Measurements from ENCODE around the gene PTPN23.
A peak's percentile ranks its signal among the peaks of the same experiment; 100 is the strongest.

The PTPN23 gene

DNA sequence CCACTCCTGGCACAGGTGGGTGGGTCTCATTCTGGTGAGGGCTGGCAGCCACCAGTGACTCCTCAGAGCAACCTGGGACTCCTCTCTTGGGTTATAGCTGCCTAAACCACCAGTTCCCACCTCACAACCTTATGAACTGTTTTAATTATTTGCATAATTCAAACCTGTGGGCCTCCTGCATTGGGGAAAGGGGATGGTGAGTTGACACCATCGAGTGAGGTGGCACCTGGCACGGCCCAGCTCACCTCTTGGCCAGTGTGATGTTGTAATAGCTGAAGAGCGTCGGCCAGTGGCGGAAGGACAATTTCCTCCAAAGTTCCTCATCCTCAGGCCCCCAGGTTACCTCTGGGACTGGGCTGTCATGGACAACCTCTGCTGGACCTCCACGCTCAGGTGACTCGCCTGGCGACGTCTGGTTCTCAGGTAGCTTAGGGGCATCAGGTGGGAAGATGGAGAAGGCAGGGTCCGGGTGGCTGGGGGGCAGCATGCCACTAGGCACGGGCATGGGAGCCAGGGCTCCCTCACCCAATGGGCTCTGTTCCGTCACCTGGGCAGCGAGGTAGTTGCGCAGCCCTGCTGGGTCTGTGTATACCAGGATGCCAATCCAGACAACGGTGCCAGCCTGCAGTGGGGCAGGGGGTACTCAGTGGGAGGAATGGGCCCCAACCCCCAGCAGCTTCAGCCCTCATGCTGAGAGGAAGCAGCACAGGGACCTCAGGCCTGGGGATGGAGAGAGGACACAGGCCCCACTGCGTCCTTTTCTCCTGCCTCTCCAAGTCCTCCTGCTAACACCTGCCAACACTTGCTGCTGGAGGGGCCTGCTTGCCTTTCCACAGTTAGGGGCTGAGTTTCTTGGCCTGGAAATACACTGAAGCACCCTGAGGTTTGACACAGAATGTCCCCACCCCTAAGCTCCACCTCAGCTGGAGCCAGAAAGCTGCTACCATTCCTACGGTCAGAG lies 38.5 kb downstream of the PTPN23 start:
- DNase-seq (ENCODE audit: low spot score), result no peak

- DNase-seq (ENCODE audit: low spot score), result no peak
Observed at GRCh38 chr3:47420044-47420430, 39.2 kb downstream of the PTPN23 start.

- peak; percentile 92 for DNase-seq (ENCODE audit: low spot score)
Observed at GRCh38 chr3:47420511-47421484, 40.0 kb downstream of the PTPN23 start.

DNA sequence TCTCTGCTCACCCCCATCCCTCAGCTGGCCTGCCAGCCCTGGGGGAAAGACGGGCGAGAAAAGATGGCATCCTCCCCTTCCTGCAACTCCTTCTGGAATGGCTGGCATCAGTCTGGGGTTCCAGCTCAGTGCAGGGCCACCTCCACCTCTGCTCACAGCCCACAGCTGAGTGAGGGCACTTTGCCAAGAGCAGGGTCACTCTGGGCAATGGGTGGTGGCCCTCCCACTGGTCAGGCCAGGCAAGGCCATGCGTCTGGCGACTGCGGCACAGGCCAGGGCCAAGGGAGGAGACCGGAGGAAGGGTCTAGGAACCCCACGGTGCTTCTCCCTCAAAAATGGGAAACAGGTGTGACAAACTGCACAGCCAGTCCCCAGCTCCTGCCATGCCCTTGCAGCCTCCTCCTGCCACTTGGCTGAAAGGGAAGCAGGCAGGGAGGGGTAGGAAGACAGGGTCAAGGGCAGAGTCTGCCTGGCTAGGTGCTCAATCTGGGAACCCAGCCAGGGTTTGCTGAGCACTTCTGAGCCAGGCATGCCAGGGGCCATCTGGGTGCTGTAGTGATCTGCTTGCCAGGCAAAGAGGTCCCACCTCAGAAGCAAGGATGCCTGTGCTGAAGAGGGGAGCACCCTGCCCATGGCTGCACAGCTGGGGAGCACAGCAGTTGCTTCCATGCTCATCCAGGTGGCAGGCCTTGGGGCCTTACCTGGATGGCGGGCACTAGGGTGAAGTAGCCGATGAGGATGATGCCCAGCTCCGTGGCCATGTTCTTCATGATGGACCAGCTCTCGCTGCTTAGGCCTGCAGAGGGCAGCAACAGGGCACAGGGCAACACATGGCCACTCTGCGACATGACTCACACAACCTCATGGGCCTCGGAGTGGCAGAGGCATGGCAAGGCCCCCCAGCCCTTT lies 41.2 kb downstream of the PTPN23 start:
- peak; percentile 3 for DNase-seq (ENCODE audit: low spot score)

GRCh38 chr3:47422743-47423142 lies 41.9 kb downstream of the PTPN23 start:
- no peak for DNase-seq (ENCODE audit: low spot score)

DNA sequence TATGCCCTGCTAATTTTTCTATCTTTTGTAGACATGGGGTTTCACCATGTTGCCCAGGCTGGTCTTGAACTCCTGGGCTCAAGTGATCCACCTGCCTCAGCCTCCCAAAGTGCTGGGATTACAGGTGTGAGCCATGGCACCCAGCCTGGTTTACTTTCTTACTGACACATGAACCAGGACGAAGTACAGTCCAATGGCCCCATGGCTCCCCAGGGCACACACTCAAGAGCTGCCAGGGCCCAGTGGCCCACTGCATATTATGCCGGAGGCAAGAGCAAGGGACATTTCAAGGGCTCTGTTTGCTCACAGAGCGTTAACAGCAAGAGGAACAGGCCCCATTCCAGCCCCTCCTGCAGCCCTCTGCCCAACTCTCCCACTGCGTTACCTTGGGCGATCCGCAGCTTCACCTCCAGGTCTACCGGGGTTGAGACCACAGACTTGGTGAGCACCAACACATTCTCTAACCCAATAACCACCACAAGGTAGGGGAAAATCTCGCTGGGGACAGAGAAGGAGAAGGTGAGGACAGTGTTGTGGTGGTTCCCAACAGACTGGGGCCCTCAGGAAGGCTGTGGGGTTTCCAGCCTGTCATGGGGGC lies 42.8 kb downstream of the PTPN23 start:
- no peak for DNase-seq (ENCODE audit: low spot score)

DNA sequence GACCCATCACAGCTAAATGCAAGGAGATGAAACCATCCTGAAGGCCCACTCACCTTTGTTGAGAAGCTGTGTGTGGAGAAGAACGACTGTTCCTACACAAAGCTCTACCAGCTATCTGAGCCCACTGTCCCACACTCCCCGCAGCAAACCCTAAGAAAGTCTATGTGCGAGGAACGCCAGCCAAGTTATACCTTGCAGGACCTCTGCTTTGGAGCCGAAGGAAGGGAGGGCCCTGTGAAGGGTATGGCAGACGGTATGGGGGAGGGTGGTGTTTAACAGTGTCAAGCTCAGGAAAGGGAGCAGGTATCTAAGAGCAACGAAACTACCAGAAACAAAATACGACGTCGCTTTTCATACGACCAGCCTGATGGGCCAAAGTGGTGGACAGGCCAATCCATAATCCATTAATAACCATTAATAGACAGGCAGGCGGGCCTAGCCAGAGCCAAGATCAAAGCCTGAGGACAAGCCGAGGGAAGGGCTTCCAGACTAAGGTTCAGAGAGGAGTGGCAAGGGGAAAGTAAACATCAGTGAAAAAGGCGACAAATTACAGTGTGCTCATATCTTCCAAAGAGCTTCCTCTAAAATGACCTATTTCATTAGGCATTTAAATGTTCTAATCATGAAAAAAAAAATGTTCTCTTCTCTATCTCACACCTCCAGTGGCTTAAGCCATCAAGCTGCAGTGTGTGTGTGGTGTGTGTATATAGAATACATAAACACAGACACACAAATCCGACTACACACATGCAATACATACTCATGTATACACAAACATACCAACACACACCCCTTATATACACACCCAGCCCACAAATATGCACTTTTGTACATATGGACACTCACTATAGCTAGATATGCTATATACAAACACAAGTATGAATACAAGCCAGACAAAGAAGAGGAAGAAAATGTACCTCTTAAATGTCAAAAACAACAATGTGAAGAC lies 43.9 kb downstream of the PTPN23 start:
- DNase-seq (ENCODE audit: low spot score), result no peak

GRCh38 chr3:47425383-47425778 lies 44.6 kb downstream of the PTPN23 start:
- no peak for DNase-seq (ENCODE audit: low spot score)

- no peak for DNase-seq (ENCODE audit: low spot score)
Observed at GRCh38 chr3:47425959-47426358, 45.1 kb downstream of the PTPN23 start.

DNA sequence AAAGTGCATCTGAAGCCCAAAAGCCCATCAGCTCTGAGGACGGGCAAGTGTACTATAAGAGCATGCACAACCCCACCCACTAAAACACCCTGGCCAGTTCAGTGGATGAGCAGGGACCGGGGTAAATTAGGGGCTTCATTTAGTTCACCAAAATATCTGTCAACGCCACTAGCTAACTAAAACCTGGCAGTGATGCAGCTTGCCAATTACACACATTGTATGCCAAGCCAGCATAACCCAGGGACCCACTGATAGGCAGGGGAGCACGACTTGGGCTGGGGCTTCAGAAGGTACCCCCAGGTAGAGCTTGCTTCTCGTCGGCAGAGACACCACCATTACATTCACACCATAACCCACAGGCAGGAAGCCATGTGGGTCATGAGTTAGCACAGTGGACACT lies 47.0 kb downstream of the PTPN23 start:
- no peak for DNase-seq (ENCODE audit: low spot score)

GRCh38 chr3:47428662-47429061 lies 47.8 kb downstream of the PTPN23 start:
- DNase-seq (ENCODE audit: low spot score), result no peak

GRCh38 chr3:47429476-47430270 lies 48.9 kb downstream of the PTPN23 start:
- DNase-seq (ENCODE audit: low spot score), result no peak

GRCh38 chr3:47430606-47431005 lies 49.8 kb downstream of the PTPN23 start:
- DNase-seq (ENCODE audit: low spot score), result no peak

GRCh38 chr3:47431225-47431624 lies 50.4 kb downstream of the PTPN23 start:
- DNase-seq (ENCODE audit: low spot score), result no peak

DNA sequence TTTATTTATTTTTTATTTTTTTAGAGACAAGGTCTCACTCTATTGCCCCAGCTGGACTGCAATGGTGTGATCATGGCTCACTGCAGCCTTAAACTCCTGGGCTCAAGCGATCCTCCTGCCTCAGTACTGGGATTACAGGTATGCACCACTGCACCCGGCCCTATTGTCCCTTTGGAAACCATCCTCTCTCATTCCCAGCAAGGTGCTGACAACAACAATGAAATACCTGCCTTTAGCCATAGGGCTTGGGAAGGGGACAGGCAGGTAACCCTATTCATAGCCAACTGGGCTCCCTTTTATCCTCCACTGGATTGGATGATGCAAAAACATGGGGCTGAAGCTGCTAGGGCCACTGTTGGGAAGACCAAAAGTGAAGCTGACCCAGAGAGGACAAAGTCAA lies 51.9 kb downstream of the PTPN23 start:
- no peak for DNase-seq (ENCODE audit: low spot score)

DNA sequence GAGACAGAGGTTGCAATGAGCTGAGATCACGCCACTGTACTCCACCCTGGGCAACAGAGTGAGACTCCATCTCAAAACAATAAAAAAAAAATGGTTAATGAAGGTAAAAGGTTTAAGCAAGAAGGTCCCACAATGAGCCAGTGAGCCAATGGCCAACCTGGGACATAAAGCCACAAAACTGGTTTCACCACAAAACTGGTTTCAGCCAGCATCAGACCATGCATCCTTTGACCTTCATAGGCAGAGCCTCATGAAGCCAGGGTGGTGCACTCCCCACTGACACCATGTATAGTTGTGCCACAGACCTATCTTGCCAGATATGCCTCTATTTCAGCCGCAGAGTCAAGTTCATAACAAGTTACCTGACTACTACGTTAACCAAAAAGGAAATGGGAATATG lies 53.0 kb downstream of the PTPN23 start:
- no peak for DNase-seq (ENCODE audit: low spot score)

GRCh38 chr3:47434849-47435248 lies 54.0 kb downstream of the PTPN23 start:
- no peak for DNase-seq (ENCODE audit: low spot score)

GRCh38 chr3:47436180-47436579 lies 55.4 kb downstream of the PTPN23 start:
- DNase-seq (ENCODE audit: low spot score), result no peak

- DNase-seq (ENCODE audit: low spot score), result no peak
Observed at GRCh38 chr3:47440131-47440530, 59.3 kb downstream of the PTPN23 start.

Data from CD4-positive, alpha-beta T cell treated with Interleukin-2 at 100 ng/mL for 4 hours (primary cell).